ENCODE data around the gene CCDC9.

GRCh38 chr19:47264629-47265028, 8.3 kb downstream of the CCDC9 start:
- no peak for TF ChIP-seq CTCF (IDR thresholded peaks at IDR 0.05)
- TF ChIP-seq EP300 (IDR thresholded peaks at IDR 0.05; ENCODE audit: low read depth), result no peak
- no peak for TF ChIP-seq POLR2AphosphoS5 (IDR thresholded peaks at IDR 0.05)
- TF ChIP-seq POLR2A (IDR thresholded peaks at IDR 0.05), result no peak

All from transverse colon (tissue), 4 donors.